Stimulated activated CD4-positive, alpha-beta T cell treated with anti-CD3 and anti-CD28 coated beads, Interleukin-12 subunit alpha, Interleukin-12 subunit beta, amount 100 ng/mL, for 48 hours (primary cell): ENCODE results near the gene ARR3.
"Not testable (repeated sequence)": the region's sequence is repeated elsewhere in the genome, so short reads cannot be mapped to it uniquely, and the experiment has no call there.

Source experiments
- DNase-seq, 3 donors: peaks; one replicate each; pipeline ENCODE4 v3.0.0-alpha.2; 2020; ENCODE audit warnings: low read depth in 2 of 3, low spot score in 1 of 3

The ARR3 gene

DNA sequence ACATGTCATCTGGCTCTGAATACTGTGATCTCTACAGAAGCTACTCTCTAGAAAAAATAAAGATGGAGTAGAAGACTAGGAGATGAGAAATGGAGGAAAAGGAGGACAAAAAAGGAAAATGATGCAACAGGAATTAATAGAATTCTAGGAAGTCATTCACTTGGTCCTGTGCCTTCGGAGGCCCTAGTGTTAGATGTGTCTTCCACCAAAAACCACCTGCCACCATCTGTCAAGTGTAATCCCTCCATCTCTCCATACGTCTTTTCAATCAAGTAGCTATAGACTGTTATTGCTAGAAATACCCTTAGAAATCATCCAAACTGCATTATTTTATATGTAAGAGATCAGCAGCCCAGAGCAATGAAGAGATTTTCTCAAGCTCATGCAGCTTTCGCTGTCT is 10.9 kb downstream of the ARR3 start:
- DNase-seq, result no peak

DNA sequence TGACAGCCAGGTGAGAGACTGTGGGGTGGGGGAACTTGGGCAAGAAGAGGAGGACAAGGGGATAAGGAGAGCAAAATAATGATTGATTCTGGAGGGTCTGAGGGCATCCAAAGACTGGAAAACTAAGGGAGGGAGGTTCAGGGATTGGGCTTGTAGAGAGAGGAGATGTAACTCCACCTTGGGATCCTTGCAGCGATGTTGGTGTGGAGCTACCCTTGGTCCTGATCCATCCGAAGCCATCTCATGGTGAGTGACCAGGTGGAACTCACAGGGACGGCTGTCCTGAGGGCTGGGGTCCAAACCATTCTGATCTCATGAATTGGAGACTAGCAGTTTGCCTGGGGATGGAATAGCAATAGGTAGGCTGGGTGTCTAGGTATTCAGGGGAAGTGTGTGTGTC is 12.4 kb downstream of the ARR3 start:
- no peak for DNase-seq

DNA sequence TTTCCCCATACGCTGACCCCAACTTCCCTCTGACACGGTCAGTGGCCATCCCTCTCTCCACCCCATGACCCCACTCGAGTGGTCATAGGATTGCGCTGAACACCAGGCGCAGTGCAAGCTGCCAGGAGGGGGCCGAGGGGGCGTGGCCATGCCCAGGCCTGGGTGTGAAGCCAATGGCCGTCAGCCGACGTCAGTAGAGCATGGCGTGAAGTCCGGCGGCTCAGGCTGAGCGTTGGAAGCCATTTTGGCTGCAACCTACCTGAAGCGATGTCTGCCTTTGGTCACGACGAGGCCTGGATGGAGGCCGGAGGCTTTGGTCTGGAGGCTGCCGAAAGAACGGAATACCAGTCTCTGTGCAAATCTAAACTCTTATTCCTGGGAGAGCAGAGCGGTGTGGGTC is 13.8 kb downstream of the ARR3 start, which contains the start of gene RAB41:
TSS of gene RAB41 (plus strand) at position 222 of the 400 bp plus-strand sequence. CDS start at position 268, 46 bp downstream.
- DNase-seq, result no peak

DNA sequence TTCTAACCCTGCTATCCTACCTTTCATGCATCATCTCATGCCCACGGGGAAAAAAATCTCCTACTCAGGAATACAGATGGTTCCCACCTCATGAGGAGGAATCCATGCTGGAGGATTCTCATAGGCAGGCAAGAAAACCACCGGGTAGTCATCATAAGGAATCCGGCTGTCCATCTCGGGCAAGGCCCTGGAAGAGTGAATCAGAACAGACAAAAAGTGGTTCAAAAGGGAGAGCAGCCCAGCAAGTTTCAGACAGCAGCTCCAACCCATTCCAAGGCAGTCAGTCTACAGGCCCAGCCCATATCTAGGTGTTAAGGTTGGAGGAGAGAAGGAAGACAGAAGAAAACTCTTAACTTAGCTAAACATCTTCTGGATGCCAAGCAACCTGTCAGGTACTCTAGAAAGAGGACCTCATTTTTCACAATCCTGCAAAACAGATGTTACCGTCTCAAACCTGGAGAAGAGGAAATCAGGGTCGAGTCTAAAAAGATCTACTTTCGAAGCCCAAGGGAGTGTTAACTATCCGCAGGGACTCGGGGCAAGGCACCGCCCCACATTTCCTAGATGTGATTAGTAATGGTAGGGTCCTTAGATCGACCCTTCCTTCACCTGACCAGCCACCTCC is 21.1 kb downstream of the ARR3 start:
- DNase-seq, result no peak

DNA sequence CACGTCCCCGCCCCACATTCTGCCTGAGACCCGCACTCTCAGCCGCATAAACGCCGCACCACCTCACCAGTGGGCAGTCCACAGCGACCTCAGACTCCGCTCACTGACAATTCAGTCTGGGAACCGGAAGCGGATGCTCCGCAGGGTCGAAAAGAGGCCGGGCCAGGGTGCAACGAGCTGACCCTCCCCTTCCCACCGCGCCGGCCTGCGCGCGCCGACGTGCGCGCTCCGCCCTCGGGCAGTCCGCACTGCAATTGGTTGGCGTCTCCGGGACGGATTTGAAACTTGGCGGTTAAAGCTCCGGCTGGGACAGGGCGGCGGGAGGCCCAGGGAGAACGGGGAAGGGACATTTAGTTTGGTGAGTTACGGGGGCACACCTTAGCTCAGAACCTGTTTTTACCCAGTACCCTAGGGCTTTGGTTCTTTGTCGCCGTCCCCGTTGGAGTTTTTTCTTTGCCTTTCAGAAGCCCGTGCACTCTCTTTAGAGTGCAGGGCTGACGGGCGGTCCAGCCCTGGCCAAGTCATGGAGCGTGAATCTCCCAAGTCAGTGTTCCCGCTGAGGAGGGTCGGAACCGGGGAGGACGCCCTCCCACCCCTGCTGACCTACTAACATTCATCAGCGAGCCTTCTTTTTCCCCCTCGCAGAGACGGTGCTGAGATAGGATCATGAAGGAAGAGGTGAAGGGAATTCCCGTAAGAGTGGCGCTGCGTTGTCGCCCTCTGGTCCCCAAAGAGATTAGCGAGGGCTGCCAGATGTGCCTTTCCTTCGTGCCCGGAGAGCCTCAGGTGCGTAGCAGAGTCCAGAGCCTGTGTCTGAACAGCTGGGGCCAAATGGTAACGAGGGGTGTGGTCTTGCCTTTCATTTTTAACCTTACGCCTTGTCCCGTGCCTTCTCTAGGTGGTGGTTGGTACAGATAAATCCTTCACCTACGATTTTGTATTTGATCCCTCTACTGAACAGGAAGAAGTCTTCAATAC is 21.9 kb downstream of the ARR3 start, which contains the start of the genes KIF4A and PDZD11:
TSS of gene KIF4A (plus strand) at position 312 of the 978 bp plus-strand sequence. CDS start at position 667, 355 bp downstream.
TSS of gene PDZD11 (minus strand) at position 135 of the 978 bp plus-strand sequence. CDS start 586 bp downstream, outside the sequence.
- DNase-seq, result peak; percentile 61 to 70 (median 68)

DNA sequence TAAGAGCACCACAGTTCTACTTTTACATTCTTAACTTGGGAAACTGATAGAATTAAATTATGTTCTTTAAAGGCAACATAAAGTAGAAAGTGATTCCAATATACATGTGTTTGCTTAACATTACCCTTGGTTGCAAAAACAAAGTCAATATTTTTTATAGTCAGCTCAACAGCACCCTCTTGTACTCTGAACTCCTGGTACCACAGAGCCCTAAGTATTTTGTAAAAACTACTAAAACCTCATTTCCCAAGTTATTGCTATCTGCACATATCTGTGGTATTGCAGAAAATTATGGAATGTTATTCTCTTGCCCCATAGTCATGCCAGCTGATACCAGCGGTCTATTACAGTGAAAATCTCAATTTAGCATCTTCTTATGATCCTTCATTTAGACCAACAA is 24.7 kb downstream of the ARR3 start:
- DNase-seq, result no peak

DNA sequence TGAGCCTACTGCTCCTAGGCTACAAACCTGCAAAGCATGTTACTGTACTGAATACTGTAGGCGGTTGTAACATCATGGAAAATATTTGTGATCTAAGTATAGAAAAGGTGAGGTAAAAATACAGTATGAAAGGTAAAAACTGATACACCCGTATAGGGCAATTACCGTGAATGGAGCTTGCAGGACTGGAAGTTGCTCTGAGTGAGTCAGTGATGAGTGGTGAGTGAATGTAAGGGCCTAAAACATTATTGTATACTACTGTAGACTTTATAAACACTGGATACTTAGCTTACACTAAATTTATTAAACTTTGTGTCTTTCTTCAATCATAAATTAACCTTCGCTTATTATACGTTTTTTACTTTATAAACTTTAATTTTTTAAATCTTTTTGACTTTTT is 25.5 kb downstream of the ARR3 start:
- DNase-seq, result no peak

DNA sequence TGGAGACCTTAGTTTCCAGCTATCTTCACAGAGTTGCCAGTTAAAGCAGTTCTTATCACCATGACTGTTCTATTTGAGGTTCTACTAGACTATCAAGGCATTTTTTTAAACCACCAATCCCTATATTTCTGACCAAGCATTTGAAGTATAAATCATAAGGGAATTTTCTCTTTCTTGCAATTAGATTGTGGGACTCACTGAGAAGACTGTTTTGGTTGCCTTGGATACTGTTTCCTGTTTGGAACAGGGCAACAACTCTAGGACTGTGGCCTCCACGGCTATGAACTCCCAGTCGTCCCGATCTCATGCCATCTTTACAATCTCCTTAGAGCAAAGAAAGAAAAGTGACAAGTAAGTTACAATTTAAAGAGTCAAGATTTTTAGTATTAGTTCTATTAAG is 33.6 kb downstream of the ARR3 start:
- DNase-seq, result no peak

DNA sequence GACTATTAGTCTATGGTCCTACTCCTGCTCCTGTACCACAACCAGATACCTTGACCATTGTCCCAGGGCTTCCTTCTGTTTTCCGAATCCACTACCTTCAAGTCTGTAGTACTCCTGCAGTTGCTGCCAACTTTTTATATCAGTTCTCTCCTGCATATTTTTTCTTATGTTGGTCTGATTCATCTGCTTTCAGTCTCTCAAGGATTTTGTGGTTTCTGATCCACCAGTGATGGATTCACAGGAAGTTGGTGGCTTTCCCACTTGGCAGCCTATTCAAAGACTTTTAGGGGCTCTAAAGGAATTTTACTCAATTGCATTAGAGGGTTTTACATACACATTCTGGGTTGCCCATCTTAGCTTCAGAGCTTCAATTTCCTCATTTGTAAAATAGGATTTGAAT is 45.4 kb downstream of the ARR3 start:
- no peak for DNase-seq

DNA sequence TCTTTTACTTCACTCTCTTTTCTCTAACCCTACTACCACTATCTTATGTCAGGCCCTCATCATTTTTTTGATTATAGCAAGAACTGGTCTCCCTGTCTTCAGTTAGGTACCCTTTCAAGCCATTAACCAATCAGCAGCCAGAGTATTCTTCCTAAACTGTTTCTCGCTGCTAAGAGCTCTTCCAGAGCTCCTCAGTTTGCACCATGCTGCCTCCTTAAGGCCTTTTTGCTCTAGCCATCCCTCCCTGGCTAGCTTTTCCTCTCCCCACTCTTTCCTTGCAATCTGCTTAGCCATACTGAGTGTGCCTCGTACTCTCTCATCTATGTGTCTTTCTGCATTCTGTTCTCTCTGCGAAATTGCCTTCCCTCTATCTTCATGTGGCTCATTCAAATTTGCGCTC is 54.6 kb downstream of the ARR3 start:
- no peak for DNase-seq

DNA sequence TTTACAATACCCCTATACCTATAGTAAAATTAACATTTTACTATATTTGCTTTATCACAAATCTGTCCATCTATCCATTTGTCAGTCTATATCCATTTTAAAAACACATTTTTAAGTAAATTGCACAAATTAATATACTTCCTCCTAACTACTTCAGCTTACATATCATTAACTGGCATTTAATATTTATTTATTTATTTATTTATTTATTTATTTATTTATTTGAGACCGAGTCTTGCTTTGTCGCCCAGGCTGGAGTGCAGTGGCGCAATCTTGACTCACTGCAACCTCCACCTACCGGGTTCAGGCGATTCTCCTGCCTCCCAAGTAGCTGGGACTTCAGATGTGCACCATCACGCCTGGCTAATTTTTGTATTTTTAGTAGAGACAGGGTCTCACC is 55.5 kb downstream of the ARR3 start:
- DNase-seq, result not testable (repeated sequence)

DNA sequence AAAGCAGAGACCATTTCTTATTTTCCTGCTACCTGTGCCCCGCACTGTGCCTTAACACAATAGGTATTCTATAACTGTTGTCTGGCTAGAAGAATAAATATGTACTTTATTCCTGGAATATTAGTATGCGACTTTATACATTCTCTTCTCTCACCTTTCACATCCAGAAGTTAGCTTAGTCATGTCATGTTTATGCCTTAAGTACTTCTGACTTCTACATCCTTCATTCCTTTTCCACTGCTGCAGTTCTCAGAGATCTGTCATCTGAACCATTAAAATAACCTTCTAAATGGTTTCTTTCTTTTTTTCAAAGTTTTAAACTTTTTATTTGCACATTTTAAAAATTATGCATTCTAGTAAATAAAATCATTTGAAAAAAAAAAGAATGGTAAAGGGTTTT is 56.2 kb downstream of the ARR3 start:
- no peak for DNase-seq

DNA sequence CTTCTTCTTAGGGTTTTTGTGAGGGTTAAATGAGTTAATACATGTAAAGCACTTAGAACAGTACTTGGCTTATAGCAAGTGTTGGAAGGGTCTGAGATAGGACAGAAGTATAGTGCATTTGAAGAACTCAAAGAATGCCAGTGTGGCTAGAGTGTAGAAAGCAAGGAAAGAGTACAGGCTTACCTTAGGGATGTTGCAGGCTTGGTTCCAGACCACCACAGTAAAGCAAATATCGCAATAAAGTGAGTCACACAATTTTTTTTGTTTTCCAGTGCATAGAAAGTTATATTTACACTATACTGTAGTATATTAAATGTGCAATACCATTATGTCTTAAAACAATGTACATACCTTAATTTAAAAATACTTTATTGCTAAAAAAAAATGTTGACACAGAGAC is 63.0 kb downstream of the ARR3 start:
- no peak for DNase-seq
